Activated CD4-positive, alpha-beta T cell treated with anti-CD3 and anti-CD28 coated beads, Interleukin-2, amount 50 U/mL, for 4 hours (primary cell): ENCODE results near the gene SOX6.

ENCODE experiments used
- DNase-seq, 2 experiments: peaks; one replicate each; pipeline ENCODE4 v3.0.0-alpha.2; 2020

The SOX6 gene

DNA sequence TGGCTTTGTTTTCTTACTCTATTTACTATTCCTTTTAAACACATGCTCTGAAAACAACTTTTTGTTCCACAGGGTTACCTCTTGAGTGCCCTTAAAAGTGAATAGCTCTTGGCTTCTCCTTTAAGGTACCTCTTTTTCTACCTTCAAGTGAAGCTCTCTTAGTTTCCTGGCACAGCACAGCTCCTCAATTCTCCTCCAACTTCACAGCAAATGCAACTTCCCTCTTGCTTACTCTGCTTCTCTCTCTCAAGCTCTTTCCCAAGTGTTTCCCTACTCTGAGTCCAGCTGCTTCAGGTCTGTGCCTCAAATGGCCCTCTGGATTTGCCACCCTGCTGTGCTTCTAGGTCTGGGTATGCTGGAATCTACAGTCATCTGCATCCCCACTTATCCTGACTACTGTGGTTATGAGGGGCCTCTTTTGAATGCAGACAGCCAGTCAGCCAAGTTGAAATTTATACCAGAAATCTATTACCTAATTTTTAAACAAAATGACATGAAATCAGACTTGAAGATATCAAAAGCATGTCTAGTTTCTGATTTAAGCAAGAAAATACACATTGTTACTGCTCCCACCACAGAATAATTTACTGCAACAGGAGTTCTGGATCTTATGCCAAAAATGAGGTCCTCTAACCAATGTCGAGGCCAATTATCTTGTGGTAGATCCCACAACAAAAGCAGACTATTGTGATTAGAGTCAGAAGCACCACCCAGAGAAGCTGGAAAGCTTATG, 371.1 kb downstream of the SOX6 start:
- no peak for DNase-seq

DNA sequence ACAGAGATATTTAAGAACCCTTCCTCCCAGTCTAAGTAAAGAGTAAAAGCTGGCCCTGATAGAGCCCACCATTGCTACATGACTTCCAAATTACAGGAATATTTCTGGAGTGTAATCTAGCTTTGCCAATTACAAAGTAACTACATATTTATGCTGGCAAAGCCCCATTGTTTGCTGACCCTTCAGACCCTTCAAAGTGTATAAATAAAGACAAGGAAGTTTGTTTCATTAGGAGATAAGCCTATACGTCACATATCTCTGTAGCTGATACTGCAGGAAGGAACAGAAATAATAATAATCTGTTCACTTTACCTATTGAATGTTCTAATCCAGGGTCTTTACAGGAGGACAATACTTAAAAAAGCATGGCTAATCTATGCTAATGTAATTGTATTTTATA, 375.1 kb downstream of the SOX6 start:
- DNase-seq = no peak

DNA sequence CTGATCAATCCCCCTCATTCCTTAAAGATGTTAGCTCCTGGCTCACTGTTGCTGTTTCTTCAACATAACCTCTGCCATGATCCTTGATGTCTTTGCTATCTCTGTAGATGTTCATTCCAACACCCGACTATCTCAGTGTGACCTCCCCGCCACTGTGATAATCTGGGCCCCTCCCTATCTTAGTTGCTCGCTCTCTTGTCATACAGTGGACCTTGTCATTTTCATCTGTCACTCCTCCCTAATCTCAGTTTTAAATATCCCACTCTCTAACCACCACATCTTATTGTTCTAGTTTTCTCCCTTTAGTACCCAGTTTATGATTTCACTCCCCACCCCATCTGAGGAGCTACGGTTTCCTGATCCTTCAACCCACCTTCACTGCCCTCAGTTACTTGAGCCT, 379.2 kb downstream of the SOX6 start:
- no peak for DNase-seq

DNA sequence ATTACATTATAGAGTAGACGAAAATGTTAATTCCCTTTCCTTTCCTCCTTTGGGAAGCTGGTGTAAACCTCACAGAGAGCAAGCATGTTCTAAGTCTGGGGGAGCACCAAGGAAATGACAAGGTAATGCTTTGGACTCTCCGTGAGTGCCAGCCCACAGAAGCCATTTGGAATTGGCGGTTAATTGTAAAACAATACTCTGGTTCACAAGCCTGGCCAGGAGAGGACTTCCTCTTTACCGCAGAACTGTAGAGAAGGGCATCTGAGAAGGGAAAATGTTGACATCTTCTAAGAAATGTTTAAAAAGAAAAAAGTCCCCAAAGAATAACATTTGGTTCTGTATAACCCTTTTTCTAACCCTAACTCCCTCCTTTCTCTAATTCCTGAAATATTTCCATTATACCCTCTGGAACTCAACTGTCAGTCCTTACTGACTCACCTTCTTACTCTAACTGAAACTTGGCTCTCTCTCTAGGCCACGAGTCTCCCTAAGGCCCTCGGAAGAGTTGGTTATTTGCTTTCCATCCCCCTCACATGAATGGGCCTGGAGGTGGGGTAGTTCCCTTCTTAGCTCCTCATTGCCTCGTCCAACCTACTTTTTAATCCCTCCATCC, 379.8 kb downstream of the SOX6 start:
- no peak for DNase-seq

DNA sequence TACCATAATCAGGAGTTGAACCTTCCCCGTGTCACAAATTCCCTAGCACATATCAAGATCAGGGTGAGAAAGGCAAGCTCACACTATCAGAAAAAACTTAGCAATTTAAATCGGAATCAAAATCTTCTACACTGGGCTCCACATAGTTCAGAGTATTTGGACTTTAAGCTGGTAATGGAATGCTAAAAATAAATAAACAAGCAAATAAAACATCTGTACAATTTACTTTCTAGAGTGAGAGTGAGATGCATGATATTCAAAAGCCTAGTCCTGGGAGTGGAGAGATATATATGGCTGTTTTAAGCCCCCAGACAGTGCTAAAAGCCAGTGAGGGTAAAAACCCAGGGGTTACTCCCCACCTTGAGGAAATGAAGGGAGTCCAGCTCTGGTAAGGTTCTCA, 380.6 kb downstream of the SOX6 start:
- no peak for DNase-seq

DNA sequence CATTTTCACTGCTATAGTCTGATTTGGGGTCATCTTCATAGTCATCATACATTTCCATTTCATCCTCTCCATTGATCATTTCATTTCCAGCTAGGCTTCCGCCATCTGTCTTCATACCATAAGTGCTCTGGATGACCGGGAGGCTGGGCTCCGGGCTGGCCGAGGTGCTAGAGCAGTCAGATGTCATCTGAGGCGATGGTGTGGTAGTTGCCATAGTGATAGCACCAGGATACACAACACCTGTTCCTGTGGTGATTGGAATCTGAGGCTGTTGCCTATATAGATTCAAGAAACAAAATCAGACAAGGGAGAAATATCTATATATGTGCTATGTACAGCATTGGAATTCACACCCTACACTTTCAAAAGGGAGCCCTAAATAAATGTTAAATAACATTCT, 383.5 kb downstream of the SOX6 start:
- no peak for DNase-seq

DNA sequence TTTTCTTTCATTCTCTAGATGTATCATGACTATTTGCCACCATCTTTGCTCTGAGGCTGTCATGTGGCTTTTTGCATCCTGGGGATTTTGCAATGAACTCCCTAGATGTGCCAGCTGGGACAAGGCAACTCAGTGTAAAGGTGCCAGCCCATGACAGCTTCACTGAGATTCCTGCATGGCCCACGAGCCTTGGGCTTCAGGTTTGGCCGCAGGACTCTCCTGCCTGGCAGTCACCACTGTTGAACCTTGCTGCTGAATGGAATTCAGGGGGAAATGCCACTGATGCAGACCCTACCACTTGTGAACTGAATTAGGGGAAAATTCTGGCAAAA, 385.2 kb downstream of the SOX6 start:
- DNase-seq = no peak

DNA sequence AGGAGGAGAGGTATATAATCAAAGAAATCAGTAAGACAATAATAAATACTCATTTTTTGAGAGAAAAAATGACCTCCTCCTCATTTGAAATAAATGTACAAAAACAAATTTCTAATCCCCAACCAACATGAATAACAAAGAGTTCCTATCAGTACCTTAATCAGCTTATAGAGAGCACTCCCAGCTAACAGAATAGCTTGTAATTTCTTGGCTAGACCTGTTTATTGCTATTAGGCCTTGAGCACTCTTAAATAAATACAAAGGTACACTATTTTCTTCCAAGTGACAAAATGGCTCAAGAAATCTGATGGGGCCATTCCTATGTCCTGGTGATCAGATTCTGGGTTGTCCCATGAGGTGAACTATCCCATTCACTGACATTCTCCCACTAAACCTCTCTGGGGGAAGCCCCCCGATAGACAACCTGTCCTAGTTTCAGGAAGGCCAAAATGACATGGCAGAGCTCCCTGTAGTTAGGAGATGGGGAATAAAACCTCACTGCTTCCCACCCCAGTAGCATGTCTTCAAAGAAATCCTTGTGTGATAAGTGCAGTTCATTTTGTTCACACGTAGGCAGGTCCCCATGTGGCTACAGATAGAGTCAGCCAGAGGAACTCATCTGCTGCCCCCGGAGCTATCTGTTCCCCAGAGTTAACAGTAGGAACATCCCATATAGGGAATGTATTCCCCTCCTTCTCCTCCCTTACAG, 385.7 kb downstream of the SOX6 start:
- DNase-seq = no peak

DNA sequence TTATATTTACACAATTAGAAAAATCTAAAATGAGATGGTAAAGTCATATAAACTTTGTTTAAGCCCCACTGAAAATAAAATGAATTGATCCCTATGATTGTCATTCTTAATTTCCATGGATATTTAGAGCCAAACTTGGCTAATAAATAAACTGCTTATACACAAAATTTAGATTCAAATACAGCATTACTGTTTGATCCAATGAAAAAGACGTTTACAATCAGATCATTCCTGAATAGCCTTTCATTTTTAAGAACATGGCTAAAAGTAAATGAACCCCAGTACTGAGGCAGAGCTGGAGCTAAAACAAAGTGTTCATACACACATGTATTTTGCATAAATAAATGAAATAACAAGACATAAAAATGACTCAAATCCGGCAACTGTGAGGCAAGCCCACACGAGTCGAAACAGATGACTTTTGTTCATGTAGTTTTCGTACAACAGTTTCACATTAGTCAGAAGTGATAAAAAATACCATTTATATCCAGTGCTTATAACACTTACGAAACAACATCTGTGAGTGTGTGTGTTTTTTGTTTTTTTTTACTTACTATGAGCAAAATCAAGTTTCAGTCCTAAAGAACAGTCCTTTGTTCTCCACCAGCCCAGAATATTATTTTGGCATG, 386.5 kb downstream of the SOX6 start:
- DNase-seq = no peak

DNA sequence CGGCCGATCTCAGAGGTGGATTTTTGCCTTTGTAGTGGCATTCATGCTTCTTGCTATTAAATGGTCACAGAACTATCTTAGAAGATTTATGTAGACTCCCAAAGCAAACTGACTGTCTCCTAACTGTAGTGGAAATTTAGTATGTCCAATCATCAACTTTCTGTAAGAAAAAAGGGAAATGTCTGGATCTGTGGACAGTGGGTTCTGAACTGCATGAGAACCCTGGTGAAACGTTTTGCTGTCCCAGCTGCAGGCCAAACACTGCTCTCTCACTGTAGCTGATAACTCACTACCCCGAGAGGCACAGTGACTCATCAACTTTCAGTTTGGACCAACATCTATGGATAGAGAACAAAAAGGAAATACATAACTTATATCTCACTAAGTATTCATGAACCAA, 387.1 kb downstream of the SOX6 start:
- no peak for DNase-seq

DNA sequence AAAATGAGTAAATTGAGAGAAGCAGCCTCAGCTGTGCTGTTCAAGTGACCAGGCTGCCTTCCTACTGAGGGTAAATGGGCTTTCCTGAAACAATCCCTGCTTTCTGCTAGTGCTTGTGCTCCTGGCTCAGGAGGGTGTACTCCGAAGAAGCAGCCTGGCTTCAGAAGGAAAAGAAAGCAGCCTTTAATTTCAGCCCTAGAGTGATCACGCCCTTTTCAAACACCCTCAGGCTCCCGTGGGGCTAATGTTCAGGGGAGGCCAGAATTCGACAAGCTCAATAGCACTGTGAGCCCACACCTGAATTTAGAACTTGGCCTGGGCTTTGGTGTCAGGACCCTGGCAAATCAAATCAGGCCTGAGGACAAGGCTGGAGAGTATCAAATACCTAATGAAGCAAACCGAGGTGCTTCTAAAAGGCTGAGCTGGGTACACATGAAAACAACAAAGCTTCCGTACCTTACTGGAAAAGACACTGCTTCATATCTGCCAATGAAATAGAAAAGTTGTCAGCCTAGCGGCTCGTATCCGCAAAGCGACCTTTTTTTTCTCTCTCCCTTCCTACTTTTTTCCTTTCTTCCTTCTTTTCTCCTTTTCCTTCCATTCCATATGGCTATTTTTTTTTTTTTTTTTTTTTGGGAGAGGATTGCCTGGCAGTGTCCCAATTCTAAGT, 387.8 kb downstream of the SOX6 start:
- no peak for DNase-seq

DNA sequence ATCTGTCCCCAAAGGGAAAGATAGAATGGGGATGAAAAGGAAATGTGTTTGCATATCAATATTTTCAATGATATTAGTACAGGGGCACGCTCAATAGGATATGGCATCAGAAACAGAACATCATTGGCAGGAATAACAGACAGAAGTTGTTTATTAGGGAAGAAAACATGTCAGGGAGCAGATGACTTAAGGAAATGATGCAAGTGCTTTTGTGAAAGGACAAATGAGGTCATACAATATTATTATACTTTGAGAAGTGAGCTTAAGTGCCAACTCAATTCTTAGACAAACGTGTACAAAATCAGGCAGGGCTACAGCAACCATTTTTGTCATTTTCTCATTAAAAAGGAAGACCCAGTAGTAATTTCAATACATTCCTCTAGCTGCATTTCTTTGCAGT, 388.4 kb downstream of the SOX6 start:
- DNase-seq = no peak

DNA sequence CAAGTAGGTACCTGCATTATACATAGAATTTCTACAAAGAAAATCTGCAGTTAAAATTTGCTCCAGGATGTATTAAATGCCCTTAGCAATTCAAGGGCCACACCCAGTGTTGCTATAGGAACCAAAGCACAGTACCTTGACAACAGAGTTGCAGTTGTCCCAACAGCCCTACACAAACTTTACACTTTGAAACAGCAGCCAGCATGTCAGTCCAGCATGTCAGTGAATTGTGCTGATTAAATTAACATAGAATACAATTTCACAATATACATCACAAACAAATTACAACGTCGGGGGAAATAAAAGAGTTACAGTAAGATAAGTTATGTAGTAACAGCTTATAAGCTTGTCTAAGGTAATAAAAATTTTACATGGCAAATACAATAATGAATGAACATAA, 389.2 kb downstream of the SOX6 start:
- DNase-seq = no peak

DNA sequence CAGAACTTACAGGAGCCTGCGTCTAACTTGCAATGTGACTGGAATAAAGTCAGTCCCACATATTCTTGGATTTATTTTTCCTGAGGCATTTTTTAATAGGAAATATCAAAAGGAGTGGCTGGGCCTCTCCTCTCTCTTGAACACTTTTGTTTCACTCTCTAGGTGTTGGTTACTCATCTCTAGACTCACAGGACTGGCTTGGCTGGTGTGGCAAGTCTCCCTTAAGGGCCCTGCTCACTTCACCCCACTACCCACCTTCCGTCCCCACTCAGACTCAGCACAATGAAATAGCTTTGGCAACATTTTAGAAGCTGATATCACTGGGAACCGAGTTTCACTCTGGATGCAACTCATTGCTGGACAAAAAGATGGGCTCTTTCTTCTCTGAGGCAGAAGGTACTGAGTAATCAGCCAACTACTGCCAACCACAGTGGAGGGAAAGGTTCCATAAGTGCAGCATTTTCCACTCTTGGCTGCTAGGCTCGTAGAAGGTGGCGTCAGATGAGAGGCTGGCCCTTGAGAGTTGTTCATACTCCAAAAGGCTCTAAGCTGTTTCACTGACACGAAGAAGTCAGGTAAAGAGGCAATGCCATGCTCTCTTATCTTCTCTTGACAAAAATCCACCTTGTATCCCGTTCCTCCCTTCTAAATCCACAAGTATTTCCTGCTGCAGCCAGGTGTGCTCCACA, 390.6 kb downstream of the SOX6 start:
- DNase-seq = no peak

DNA sequence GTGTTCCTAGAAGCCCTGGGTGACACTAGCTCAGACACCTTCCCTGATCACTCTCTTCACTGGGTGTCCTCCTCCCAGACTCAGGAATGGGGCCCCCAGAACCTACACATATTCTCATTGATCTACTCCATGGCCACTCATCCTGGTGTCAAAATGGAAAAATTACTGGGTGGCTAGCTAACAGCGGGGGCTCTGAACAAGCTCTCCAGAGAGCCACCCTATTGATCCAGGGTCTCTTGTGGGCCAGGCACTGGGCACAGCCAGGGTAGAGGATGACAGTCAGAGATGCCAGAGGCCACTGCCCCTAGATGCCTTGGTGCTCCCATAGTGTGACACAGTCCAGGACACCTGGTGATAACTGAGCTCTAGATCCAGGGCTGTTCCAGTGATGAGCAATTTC, 393.1 kb downstream of the SOX6 start:
- DNase-seq = no peak

DNA sequence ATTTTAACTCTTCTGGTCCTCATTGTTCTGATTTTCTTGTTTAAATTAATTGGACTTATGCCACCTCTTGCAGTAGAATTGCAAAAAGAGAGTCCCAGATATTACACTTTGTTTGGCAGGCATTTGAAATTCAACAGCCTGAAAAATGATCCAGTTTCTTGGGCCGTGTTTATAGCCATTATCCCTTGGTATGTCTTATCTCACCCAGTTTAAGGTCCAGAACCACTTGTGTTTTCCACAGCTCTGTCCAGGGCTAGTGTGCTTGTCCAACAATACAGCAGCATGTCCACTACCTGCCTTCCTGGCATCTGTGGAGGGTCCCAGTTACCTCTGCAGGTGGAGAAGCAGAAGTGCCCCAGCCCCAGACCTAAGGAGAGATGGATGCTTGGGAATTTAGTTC, 397.4 kb downstream of the SOX6 start:
- no peak for DNase-seq

DNA sequence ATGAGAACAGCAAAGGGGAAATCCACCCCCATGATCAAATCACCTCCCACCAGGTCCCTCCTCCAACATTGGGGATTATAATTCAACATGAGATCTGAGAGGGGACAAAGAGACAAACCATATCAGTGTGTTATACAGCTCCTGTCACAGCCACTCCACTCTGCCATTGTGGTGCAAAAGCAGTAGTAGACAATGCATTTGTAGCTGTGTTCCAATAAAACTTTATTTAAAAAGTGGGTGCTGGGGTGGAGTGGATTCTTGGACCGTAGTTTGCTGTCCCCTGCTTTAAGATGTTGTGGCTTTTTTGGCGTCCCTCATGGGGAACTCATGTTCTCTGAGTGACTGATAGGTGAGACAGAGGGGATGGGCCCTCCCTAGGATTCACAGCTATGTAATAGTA, 399.1 kb downstream of the SOX6 start:
- DNase-seq = no peak

DNA sequence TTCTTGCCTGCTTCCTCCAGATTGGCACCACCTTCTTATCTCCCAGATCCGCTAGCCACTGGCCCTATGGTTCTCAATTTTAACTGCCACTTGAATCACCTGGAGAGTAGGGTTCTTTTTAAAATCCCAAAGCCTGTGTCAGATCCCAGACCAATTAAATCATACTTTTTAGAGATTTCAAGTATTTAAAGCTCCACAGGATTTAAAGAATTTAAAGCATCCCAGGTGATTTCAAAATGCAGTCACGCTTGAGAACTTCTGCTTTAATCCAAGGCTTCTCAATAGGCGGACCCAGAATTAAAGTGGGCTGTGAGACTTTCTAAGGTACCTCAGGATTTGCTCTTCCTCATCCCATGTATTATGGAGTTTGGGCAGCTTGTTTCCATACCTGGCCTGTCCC, 400.0 kb downstream of the SOX6 start:
- DNase-seq = no peak

DNA sequence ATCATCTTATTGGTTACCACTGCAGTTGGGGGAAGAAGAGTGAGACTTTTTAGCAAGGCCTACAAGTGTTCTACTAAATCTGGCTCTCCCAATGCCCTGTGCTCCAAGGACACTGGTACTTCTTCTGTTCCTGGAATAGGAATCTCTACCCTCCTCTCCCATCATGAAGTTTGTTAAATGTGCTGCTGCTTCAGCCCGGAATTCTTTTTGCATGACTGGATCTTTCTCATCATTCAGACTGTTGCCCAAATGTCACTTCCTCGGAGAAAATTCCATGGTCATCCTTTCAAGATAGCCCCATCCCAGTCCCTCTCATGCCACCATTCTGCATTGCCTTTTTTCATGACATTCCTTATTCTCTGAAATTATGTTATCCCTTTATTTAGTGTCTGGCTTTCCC, 400.8 kb downstream of the SOX6 start:
- DNase-seq = no peak

DNA sequence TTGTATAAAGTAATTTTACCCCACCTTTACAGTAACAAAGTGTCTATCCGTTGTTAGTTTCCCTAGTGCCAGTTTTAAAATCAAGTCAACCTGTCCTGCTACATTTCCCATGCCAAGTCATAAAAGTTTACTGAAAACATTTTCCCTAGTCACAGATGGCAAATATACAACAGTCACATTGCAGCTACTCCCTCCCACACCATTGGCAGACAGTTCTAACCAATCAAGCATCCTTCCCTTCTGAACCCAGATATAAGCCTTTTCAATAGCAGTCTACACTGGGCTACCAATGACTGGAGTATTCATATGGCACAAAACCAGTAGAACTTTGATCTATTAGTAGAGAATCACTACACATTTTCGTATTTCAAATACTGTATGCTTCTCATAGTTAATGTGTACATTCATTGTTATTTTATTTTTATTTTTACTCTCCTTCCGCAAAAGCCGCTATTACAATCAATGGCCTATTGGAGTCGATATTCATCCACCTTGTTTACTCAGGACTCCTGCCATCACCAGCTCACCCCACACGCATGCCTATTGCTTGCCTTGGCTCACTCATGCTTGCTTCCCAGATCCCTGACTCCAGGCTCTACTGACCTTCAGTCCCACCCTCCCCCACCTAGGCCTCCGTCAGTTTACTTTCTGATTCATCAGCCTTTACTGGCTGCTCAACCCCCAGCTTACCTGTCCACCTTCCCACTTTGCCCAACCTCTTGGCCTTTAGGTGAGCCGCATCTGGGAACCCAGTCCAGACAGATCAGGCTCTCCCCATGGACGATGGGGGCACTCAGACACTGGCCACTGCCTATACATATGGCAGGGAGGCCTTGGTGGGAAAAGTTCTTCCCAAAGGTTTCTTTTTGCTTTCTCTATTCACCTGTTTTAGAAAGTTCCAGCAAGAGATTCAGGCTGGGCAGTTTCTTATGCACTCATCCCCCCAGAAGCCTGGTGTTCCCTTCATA, 408.4 kb downstream of the SOX6 start:
- DNase-seq = no peak

DNA sequence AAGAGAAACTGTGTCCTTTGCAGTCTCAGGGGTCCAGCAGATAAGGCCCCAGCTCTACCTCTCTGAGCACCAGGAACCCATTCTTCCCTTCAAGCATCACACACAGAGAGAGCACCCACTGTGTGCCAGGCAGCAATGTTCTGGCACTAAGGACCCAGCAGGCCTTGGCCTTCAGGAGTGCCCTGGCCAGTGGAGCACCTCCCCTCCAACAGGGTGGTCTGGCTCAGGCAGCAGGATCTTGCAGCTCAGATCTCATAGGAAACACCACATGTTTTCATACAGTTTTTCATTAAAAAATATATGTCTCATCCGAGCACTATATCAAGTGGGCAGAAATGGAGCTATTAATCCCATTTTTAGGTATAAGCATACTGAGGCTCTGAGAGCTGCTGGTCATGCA, 410.6 kb downstream of the SOX6 start:
- DNase-seq = no peak

DNA sequence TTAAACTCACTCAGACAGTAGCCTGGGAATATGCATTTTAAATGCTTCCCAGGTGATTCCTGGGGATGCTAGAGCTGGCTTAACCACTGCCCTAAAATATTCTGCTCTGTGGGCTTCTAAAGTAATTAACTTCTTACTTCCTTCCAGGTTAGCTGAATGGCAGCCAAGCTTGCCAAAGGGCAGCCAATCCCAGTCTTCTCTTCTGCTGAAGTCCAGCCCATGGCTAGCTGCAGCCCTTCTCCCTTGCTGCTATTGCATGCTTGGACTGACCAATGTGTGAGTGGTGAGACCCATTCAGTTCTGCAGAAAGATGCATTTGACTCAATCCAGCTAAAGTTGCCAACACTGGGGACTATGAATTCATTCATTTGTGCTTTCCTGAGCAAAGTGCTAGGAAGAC, 411.9 kb downstream of the SOX6 start:
- DNase-seq = no peak
